NT2/D1 (cell line): ENCODE data around the gene FBXW9.
"Not testable (repeated sequence)": the region's sequence is repeated elsewhere in the genome, so short reads cannot be mapped to it uniquely, and the experiment has no call there.

Experiments used
- DNase-seq: peaks from one replicate; pipeline ENCODE4 v3.0.0-alpha.2; 2011; ENCODE audit warnings: low read depth, low spot score
- H3K27me3 ChIP-seq: 2 replicates; pipeline ENCODE4 v1.6.0; 2011; ENCODE audit warnings: mild to moderate bottlenecking; ENCODE audit not compliant: insufficient read length, insufficient read depth
- H3K36me3 ChIP-seq: 2 replicates; pipeline ENCODE4 v1.6.1; 2011; ENCODE audit warnings: mild to moderate bottlenecking, low read length, mixed read lengths; ENCODE audit not compliant: insufficient read depth, insufficient read length
- H3K4me1 ChIP-seq: 2 replicates; pipeline ENCODE4 v1.5.1; 2011; ENCODE audit not compliant: insufficient read depth, insufficient read length
- H3K4me3 ChIP-seq: 2 replicates; pipeline ENCODE4 v1.5.1; 2011; ENCODE audit warnings: low read depth; ENCODE audit not compliant: insufficient read length
- H3K9ac ChIP-seq: 2 replicates; pipeline ENCODE4 v1.6.0; 2011; ENCODE audit warnings: low read depth; ENCODE audit not compliant: insufficient read length
- H3K9me3 ChIP-seq: 2 replicates; pipeline ENCODE4 v1.5.1; 2011; ENCODE audit warnings: mild to moderate bottlenecking, low read length; ENCODE audit not compliant: insufficient read depth
- SUZ12 ChIP-seq: IDR thresholded peaks from 2 replicates; pipeline ENCODE4 v1.6.1; 2011; ENCODE audit not compliant: insufficient read length, insufficient read depth; ENCODE audit errors: extremely low read depth
- YY1 ChIP-seq: IDR thresholded peaks from 2 replicates; pipeline ENCODE4 v1.6.1; 2011; ENCODE audit not compliant: insufficient read length, insufficient read depth
- ZNF274 ChIP-seq: IDR thresholded peaks from 2 replicates; pipeline ENCODE4 v1.6.1; 2011; ENCODE audit warnings: mild to moderate bottlenecking, low read depth, low read length

FBXW9 gene

GRCh38 chr19:12730064-12730463, 33.6 kb upstream of the FBXW9 start:
- TF ChIP-seq SUZ12 = no peak
- no peak for TF ChIP-seq ZNF274
- TF ChIP-seq YY1 = no peak
- DNase-seq = no peak
- Histone ChIP-seq H3K36me3 (peaks cover 55% of the 10 kb centered on the region), H3K27me3 (no peaks in the 10 kb centered on the region), H3K4me3 (no peak overlapping the region), H3K9ac (no peak overlapping the region), H3K4me1 (peaks cover 7% of the 10 kb centered on the region), H3K9me3 (no peaks in the 10 kb centered on the region)

DNA sequence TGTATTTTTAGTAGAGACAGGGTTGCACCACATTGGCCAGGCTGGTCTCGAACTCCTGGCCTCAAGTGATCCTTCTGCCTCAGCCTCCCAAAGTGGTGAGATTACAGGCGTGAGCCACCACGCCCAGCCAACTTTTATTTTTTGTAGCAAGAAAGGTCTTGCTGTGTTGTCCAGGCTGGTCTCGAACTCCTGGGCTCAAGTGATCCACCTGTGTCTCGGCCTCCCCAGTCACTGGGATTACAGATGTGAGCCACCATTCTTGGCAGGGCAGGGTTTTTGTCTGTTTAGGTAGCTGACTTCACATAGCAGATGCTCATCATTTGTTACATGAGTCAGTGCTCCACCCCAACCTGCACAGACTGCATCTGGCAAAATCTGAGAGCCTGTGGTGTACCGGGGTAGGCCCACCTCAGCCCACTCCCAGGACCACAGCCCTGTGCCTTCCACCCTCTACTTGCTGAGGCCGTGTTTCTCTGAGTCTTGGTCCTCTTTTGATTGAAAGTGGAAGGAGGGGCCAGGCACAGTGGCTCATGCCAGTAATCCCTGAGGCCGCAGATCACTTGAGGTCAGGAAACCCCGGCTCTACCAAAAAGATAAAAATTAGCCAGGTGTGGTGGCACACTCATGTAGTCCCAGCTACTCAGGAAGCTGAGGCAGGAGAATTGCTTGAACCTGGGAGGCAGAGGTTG, 31.5 kb upstream of the FBXW9 start:
- Histone ChIP-seq H3K36me3 (peaks cover 51% of the 10 kb centered on the region), H3K9me3 (no peaks in the 10 kb centered on the region), H3K9ac (no peak overlapping the region), H3K4me3 (no peak overlapping the region), H3K4me1 (peaks cover 7% of the 10 kb centered on the region), H3K27me3 (no peaks in the 10 kb centered on the region)
- TF ChIP-seq ZNF274 (no peak), SUZ12 (no peak), YY1 (no peak)
- DNase-seq = no peak

GRCh38 chr19:12726988-12727316, 30.5 kb upstream of the FBXW9 start:
- TF ChIP-seq ZNF274 (no peak), SUZ12 (no peak), YY1 (no peak)
- no peak for DNase-seq
- no peak overlapping the region for H3K4me3 ChIP-seq
- H3K9me3 ChIP-seq = no peaks in the 10 kb centered on the region
- peak overlapping the region; percentile 38 for H3K9ac ChIP-seq
- peaks cover 43% of the 10 kb centered on the region for H3K36me3 ChIP-seq
- H3K4me1 ChIP-seq = peaks cover 2% of the 10 kb centered on the region
- H3K27me3 ChIP-seq = no peaks in the 10 kb centered on the region

DNA sequence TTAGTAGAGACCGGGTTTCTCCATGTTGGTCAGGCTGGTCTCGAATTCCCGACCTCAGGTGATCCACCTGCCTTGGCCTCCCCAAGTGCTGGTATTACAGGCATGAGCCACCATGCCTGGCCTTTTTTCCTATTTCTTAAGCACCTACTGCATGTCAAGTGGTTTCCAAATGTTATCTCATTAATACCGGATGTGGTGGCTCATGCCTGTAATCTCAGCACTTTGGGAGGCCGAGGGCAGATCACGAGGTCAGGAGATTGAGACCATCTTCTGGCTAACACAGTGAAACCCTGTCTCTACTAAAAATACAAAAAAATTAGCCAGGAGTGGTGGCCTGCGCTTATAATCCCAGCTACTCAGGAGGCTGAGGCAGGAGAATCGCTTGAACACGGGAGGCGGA, 29.2 kb upstream of the FBXW9 start:
- peaks cover 40% of the 10 kb centered on the region for H3K36me3 ChIP-seq
- not testable (repeated sequence) for H3K4me3 ChIP-seq, H3K9ac ChIP-seq, H3K27me3 ChIP-seq, DNase-seq, H3K9me3 ChIP-seq, H3K4me1 ChIP-seq

DNA sequence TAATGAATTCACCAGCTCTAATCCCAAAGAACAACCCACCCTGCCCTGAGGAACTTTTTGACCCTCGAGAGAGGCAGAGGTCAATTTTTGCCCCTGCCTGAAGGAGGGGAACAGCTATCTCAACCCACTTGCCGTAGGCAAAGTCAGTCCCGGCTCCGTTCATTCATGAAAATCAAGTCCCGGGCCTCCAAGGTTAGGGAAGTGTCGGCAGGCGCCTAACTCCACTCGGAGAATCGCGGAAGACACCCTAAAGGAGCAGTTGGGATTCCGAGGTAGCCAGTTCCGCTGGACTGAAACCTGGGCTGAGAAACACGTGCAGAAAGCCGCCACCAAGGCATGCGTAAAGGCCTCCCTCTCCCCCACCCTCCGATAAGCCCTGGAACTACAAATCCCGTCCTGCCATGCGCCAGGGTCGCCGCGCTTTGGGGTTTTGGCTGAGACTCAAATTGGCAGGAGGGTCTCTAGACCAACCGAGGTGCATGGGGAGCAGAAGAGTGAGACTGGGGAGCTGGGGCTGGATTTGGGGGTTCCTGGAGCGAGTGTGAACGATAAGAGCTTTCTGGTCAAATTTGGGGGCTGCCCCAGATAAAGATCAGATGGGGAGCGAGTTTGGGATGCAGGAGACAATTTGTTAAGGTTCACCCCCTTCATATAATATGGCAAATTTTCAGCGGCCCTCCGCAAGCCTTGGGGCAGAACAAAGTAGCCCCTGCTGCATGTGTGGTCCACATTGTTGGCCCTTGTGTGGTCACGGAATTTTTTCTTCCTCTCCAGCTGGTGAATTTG, 27.4 kb upstream of the FBXW9 start, which contains the start of gene TNPO2:
TNPO2 (minus strand) TSS at position 292 of the 786 bp plus-strand sequence. CDS start 2,955 bp downstream, outside the sequence.
- TF ChIP-seq ZNF274 = no peak
- no peak for TF ChIP-seq YY1
- TF ChIP-seq SUZ12 = no peak
- peak; percentile 76 for DNase-seq
- Histone ChIP-seq H3K36me3 (peaks cover 38% of the 10 kb centered on the region), H3K9ac (peak within 1 kb of the TSS; percentile 90), H3K4me3 (peak within 1 kb of the TSS; percentile 80), H3K9me3 (no peaks in the 10 kb centered on the region), H3K4me1 (peaks cover 4% of the 10 kb centered on the region), H3K27me3 (no peaks in the 10 kb centered on the region)

DNA sequence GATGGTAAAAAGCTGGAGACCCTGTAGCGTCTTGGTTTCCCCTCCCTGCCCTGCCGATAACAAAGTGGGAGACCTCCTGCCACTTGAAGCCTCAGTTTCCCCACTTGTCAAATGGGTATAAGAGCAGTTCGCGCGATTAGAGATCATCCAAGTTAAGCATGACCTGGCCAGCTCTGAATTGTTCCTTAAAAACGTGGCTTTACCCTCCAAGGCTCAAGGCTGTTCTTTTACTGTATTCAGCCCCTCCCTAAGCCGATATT, 26.9 kb upstream of the FBXW9 start:
- H3K9ac ChIP-seq = peak overlapping the region; percentile 90
- no peaks in the 10 kb centered on the region for H3K9me3 ChIP-seq
- H3K4me3 ChIP-seq = peak overlapping the region; percentile 80
- H3K27me3 ChIP-seq = no peaks in the 10 kb centered on the region
- no peak for DNase-seq
- peaks cover 7% of the 10 kb centered on the region for H3K4me1 ChIP-seq
- H3K36me3 ChIP-seq = peaks cover 38% of the 10 kb centered on the region
- TF ChIP-seq ZNF274 = no peak
- TF ChIP-seq SUZ12 = no peak
- TF ChIP-seq YY1 = no peak

DNA sequence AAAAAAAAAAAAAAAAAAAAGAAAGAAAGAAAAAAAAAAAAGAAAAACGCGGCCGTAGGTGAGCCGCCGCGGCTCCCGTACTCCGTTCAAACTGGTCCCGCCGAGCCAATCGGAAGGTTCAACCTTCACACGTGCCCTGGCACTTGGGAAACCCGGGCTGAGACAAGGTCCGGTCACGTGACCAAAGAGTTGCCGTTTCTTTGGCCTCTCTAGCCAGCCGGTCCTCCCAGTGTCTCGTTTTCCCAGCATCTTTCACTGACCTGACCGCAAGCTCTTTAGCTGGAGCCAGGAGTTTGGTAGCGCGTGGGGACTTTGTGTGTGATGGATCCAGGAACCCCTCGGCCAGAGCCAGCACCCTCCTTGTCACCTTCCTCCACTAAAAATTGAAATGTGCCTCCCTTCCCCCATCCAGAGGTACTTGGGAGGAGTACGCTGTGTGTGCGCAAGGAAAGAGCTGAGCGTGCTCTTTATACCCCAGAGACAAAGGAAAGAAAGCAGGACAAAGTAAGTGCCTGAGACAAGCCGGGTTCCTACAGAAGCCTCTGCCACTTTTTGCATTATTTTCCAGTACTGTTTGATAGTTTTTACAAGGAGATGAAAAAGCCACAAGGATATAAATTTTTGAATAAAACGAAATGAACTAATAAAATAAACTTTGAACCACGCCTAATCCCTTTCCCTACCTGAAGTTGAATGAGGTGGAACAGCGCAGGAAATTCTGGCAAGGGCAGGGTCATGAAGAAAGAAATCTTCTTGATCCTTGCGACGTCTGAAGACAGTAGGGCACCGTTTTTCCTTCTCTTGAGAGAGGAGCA, 26.3 kb upstream of the FBXW9 start:
- peak overlapping the region; percentile 80 for H3K4me3 ChIP-seq
- H3K9me3 ChIP-seq = no peaks in the 10 kb centered on the region
- peak overlapping the region; percentile 94 for H3K9ac ChIP-seq
- DNase-seq = peak; percentile 98
- peaks cover 7% of the 10 kb centered on the region for H3K4me1 ChIP-seq
- no peaks in the 10 kb centered on the region for H3K27me3 ChIP-seq
- peaks cover 39% of the 10 kb centered on the region for H3K36me3 ChIP-seq
- TF ChIP-seq SUZ12 (no peak), YY1 (no peak), ZNF274 (no peak)
